Mammary microvascular endothelial cell (primary cell): ENCODE results near the gene GNG14. TPM values are rescaled to one million over a fixed set of nuclear protein-coding genes. Genes with fewer than 3 reads are reported as not detected.

Experiments used
- total RNA-seq: library from RNA; depleted of rRNA; stranded (reverse); fragments of >200 nt; gene quantifications from 2 replicates; pipeline ENCODE4 v1.2.3, GENCODE V29; 2015

GNG14 gene
- total RNA-seq, result not detected in 2 replicates

DNA sequence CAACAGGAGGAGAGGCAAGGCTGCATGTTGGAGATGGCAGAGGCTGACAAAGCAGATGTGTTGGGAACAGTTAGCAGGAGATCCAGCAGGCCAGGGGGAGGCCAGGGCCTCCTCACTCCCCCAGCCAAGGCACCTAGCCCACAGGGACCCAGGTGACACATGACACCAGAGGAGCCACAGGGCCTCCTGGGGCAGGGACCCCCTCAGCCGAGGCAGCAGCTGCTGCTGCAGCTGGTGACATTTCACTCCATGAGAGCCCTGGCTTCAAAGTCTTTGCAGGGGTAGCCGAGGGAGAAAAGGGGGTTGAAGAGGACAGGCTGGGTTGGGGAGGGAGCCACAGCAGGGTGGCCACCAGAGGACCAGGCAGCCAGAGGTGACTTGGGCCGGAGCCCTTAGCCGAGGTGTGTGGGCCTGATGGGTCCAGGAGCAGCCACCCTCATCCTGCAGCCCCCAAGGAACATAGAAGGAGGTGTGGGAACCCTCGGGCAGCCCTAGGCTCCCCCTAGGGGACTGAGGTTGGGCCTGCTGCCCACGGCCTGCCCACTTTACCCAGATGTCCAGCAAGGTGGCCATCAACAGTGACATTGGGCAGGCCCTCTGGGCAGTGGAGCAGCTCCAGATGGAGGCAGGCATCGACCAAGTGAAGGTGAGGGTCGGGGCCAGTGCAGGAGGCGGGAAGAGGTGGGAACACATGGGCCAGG, at the start of gene GNG14:
Gene GNG14 (plus strand): TSS at position 503 of the 701 bp plus-strand sequence. CDS start 51 bp downstream, at position 554.

DNA sequence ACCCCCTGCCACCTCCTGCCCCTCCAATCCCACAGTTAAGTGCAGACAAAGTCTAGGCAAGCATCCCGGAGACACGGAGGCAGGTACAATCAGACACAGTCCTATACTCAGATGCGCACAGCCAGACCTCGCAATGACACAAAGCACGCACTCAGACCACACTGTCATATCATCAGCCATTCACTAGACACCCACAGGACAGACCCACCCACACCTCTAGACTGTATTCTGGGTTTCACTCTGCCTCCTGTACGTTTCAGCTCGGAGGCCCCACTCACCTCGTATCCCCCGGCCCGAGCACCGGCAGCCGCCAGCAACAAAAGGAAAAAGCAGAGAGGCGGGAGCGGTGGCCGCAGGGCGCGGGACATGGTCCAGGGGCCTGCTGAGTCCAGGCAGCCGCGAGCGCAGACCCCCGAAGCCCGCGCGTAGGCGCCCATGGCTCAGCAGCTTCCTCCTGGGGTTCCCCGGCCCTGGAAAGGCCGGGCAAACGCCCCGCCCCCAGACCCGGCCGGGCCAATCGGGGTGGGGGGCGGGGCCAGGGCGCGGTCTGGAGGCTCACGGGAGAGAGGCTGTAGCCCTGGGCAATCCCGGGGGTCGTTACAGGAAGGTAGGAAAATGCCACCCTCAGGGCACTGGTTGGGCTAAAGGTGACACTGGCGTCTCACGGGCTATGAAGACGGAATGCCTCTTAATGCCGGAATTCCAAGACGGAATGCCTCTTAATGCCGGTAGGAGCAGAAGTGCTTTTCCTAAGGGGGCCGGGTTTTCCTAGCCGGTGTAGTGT, 21.3 kb upstream of the GNG14 start, which contains the start of the genes MAN2B1 and WDR83:
Gene MAN2B1 (minus strand): TSS at position 478 of the 784 bp plus-strand sequence. CDS start 41 bp downstream, at position 437.
Gene WDR83 (plus strand): TSS at position 543 of the 784 bp plus-strand sequence. CDS start 2,984 bp downstream, outside the sequence.

GRCh38 chr19:12681074-12681987, 6.5 kb upstream of the GNG14 start, which contains the start of gene DHPS:
TSS of gene DHPS (minus strand) at chr19:12681880. CDS start at chr19:12681766, 114 bp downstream.

GRCh38 chr19:12696366-12697335, 8.9 kb downstream of the GNG14 start, which contains the start of gene FBXW9:
TSS of gene FBXW9 (minus strand) at chr19:12696631. CDS start at chr19:12696581, 50 bp downstream.

DNA sequence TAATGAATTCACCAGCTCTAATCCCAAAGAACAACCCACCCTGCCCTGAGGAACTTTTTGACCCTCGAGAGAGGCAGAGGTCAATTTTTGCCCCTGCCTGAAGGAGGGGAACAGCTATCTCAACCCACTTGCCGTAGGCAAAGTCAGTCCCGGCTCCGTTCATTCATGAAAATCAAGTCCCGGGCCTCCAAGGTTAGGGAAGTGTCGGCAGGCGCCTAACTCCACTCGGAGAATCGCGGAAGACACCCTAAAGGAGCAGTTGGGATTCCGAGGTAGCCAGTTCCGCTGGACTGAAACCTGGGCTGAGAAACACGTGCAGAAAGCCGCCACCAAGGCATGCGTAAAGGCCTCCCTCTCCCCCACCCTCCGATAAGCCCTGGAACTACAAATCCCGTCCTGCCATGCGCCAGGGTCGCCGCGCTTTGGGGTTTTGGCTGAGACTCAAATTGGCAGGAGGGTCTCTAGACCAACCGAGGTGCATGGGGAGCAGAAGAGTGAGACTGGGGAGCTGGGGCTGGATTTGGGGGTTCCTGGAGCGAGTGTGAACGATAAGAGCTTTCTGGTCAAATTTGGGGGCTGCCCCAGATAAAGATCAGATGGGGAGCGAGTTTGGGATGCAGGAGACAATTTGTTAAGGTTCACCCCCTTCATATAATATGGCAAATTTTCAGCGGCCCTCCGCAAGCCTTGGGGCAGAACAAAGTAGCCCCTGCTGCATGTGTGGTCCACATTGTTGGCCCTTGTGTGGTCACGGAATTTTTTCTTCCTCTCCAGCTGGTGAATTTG, 36.0 kb downstream of the GNG14 start, which contains the start of gene TNPO2:
Gene TNPO2 (minus strand): TSS at position 292 of the 786 bp plus-strand sequence. CDS start 2,955 bp downstream, outside the sequence.

DNA sequence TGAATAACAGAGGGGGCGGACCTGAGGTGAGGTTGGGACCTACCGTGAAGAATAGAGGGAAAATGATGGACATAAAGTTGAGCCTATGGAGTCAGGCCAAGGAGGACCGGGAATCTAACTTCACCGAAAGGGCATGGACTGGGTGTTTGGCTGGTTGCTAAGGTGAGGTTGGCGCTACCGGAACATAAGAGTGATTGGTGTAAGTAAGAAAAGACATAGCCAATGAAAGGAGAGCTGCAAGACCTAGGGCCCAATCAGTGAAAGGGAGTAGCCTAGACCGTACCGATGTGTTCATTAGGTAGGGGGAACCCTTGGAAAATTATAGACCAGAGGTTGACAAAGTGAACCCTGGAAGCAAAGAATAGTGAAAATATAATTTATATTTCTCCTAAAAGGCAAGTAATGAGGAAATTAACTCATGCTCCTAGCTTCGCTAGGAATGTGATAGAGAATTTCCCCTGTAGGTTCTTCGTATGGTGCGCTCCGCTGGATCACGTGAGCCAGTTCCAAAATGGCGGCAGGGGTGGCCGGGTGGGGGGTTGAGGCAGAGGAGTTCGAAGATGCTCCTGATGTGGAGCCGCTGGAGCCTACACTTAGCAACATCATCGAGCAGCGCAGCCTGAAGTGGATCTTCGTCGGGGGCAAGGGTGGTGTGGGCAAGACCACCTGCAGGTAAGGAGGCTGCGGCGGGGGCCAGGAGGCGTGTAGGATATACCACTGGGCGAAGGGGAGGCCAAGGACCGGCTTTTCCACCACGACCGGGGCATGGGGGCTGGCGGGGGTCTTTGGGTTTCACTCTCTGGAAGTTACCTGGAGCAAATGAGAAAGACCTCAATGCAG, 49.4 kb downstream of the GNG14 start, which contains the start of gene GET3:
Gene GET3 (plus strand): TSS at position 503 of the 840 bp plus-strand sequence. CDS start 9 bp downstream, at position 512.

Other genes with a start within 250 kb of the GNG14 start
- gene ZNF443, start 247.0 kb upstream of the GNG14 start, total RNA-seq, result 1.3 and 1.8 TPM in 2 replicates
- gene ZNF709, start 203.2 kb upstream of the GNG14 start, total RNA-seq, result 0.13 and 1.4 TPM in 2 replicates
- gene ZNF564, start 136.5 kb upstream of the GNG14 start, total RNA-seq, result 3.8 and 4.0 TPM in 2 replicates
- 4.5 and 8.0 TPM in 2 replicates for gene ZNF490, start 77.2 kb upstream of the GNG14 start, total RNA-seq
- 9.2 and 17.8 TPM in 2 replicates for gene ZNF791, start 77.1 kb upstream of the GNG14 start, total RNA-seq
- gene MAN2B1, start 21.3 kb upstream of the GNG14 start, total RNA-seq, result 54.9 and 120 TPM in 2 replicates
- gene WDR83, start 21.2 kb upstream of the GNG14 start, total RNA-seq, result 8.2 and 15.2 TPM in 2 replicates
- gene DHPS, start 6.1 kb upstream of the GNG14 start, total RNA-seq, result 75.2 and 80.9 TPM in 2 replicates
- gene FBXW9, start 8.6 kb downstream of the GNG14 start, total RNA-seq, result 11.2 and 12.2 TPM in 2 replicates
- gene TNPO2, start 35.9 kb downstream of the GNG14 start, total RNA-seq, result 15.9 and 22.0 TPM in 2 replicates
- gene TRIR, start 46.7 kb downstream of the GNG14 start, total RNA-seq, result 357 and 460 TPM in 2 replicates
- 101 and 128 TPM in 2 replicates for gene GET3, start 49.5 kb downstream of the GNG14 start, total RNA-seq
- gene BEST2, start 63.8 kb downstream of the GNG14 start, total RNA-seq, result not detected in 2 replicates
- gene HOOK2, start 87.6 kb downstream of the GNG14 start, total RNA-seq, result 7.1 and 9.2 TPM in 2 replicates
- 64.7 and 67.1 TPM in 2 replicates for gene JUNB, start 103.5 kb downstream of the GNG14 start, total RNA-seq
- 201 and 211 TPM in 2 replicates for gene PRDX2, start 113.8 kb downstream of the GNG14 start, total RNA-seq
- not detected in 2 replicates for gene THSD8, start 114.1 kb downstream of the GNG14 start, total RNA-seq
- 36.4 and 46.4 TPM in 2 replicates for gene RNASEH2A, start 118.6 kb downstream of the GNG14 start, total RNA-seq
- gene RTBDN, start 146.6 kb downstream of the GNG14 start, total RNA-seq, result not detected in 2 replicates
- gene MAST1, start 150.5 kb downstream of the GNG14 start, total RNA-seq, result 2.6 TPM in 1 of 2 replicates, not detected in the other
- 36.9 and 41.3 TPM in 2 replicates for gene DNASE2, start 193.5 kb downstream of the GNG14 start, total RNA-seq
- gene KLF1, start 199.2 kb downstream of the GNG14 start, total RNA-seq, result not detected in 2 replicates
- gene GCDH, start 203.2 kb downstream of the GNG14 start, total RNA-seq, result 32.0 and 42.9 TPM in 2 replicates
- 0.13 and 0.64 TPM in 2 replicates for gene SYCE2, start 231.3 kb downstream of the GNG14 start, total RNA-seq
- 91.5 and 95.4 TPM in 2 replicates for gene FARSA, start 245.7 kb downstream of the GNG14 start, total RNA-seq